CD4-positive, CD25-positive, alpha-beta regulatory T cell (primary cell): ENCODE measurements around the gene SPEM1. TPM values are rescaled to one million over a fixed set of nuclear protein-coding genes. Genes with fewer than 3 reads are reported as not detected.

Experiments
- ATAC-seq, 2 donors: fragments of 150-1000 bp; cut with Tn5 transposase; one replicate each; pipeline ENCODE4 v1.10.0; 2021; ENCODE audit warnings: low read depth in 2 of 2, moderate number of reproducible peaks in 2 of 2, moderate library complexity in 1 of 2
- DNase-seq, 3 donors: peaks; one replicate each; pipeline versions ENCODE4 v3.0.0 to v3.0.0-alpha.2; 2012 to 2022; ENCODE audit warnings: mixed read lengths in 1 of 3
- H3K27ac ChIP-seq: one replicate; pipeline ENCODE4 v1.7.0; 2013; ENCODE audit warnings: mild to moderate bottlenecking, low read length; ENCODE audit not compliant: insufficient read depth, poor library complexity, severe bottlenecking
- H3K27me3 ChIP-seq: one replicate; pipeline ENCODE4 v1.7.0; 2013; ENCODE audit warnings: low read length; ENCODE audit not compliant: control insufficient read depth, insufficient read depth
- H3K36me3 ChIP-seq: one replicate; pipeline ENCODE4 v1.7.0; 2013; ENCODE audit warnings: mild to moderate bottlenecking, low read length, moderate library complexity; ENCODE audit not compliant: control insufficient read depth, insufficient read depth
- H3K4me1 ChIP-seq: 2 replicates; pipeline ENCODE4 v1.7.0; 2013; ENCODE audit warnings: mild to moderate bottlenecking, low read length; ENCODE audit not compliant: insufficient read depth, control insufficient read depth, poor library complexity, severe bottlenecking
- H3K4me3 ChIP-seq: one replicate; pipeline ENCODE4 v1.7.0; 2013; ENCODE audit warnings: low read depth, mild to moderate bottlenecking, low read length, moderate library complexity
- H3K9me3 ChIP-seq, 2 experiments: 1 replicate in 1 of 2; 2 replicates in 1 of 2; pipeline ENCODE4 v1.7.0; 2013; ENCODE audit warnings: low read length in 2 of 2, mild to moderate bottlenecking in 1 of 2, moderate library complexity in 1 of 2; ENCODE audit not compliant: control insufficient read depth in 2 of 2
- H3K27ac Mint-ChIP-seq, 3 donors: one replicate each; pipeline ENCODE4 v1.8.0; 2020 to 2022; ENCODE audit warnings: mild to moderate bottlenecking in 3 of 3, mixed read lengths in 3 of 3, moderate library complexity in 2 of 3
- H3K27me3 Mint-ChIP-seq: one replicate; pipeline ENCODE4 v1.8.0; 2022; ENCODE audit warnings: mild to moderate bottlenecking, mixed read lengths
- H3K36me3 Mint-ChIP-seq: one replicate; pipeline ENCODE4 v1.8.0; 2020; ENCODE audit warnings: mixed read lengths
- H3K4me1 Mint-ChIP-seq, 4 donors: one replicate each; pipeline ENCODE4 v1.8.0; 2020 to 2022; ENCODE audit warnings: mixed read lengths in 4 of 4, mild to moderate bottlenecking in 1 of 4
- H3K4me3 Mint-ChIP-seq, 4 donors: one replicate each; pipeline ENCODE4 v1.8.0; 2020 to 2022; ENCODE audit warnings: mild to moderate bottlenecking in 4 of 4, mixed read lengths in 4 of 4, moderate library complexity in 3 of 4
- H3K9me3 Mint-ChIP-seq, 7 donors: one replicate each; pipeline ENCODE4 v1.8.0; 2020 to 2022; ENCODE audit warnings: mixed read lengths in 7 of 7, mild to moderate bottlenecking in 3 of 7, moderate library complexity in 2 of 7
- polyA plus RNA-seq, 4 donors: library from polyadenylated mRNA; unstranded; fragments of 300-500 nt; fragmentation: Illumina TruSeq; gene quantifications; one replicate each; pipeline ENCODE4 v1.2.3, GENCODE V29; 2021
- total RNA-seq: library from RNA; stranded (reverse); gene quantifications from one replicate; pipeline ENCODE4 v1.2.3, GENCODE V29; 2022

SPEM1 gene
- total and polyA plus RNA-seq, 5 donors from 2014 or later, result not detected

DNA sequence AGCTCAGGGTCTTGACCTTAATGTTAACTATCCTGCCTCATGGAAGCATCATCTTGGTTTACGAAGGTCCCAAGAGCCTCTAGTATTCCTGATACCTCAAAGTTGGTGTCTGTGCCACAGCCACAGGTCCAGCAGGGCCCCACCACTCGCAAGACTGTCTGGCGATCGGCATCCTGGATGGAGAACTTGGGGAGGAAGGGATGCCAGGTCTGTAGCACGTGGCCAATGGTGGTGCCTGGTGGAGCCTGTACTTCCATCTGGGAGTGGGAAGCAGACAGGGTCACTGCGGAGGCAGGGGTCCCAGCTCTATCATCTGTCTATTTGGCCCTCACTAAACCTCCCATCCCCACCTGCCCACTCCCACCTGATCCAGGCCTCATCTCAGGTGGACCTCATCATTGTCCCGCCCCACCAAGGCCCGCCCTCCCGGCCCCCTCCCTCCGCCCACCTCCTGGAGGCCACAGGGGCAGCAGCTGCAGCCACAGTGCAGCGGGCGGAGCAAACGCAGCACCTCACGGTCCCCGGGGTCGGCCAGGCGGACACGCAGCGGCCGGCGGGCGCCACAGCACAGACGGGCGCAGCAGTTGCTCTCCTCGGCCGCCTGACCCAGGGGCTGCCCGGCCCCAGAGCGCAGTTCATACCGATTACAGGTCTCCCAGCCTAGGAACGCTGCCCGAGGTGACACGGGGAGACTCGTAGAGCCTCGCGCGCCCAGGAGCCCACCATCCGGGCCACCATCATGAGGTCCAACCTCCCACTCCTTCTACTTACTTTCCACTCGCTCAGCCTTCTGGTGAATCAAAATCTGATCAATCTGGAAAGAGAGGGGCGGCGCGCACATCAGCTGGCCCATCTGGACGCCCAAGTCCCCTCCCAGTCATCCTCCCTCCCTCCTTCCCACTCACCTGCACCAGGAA, 27.2 kb upstream of the SPEM1 start:
- H3K4me3 ChIP-seq, result peak overlapping the region; percentile 76
- DNase-seq, result no peak
- Mint-ChIP-seq H3K9me3 (no peaks in the 10 kb centered on the region), H3K36me3 (peaks cover 17% of the 10 kb centered on the region), H3K27me3 (peaks cover 5% of the 10 kb centered on the region), H3K4me3 (peak overlapping the region; percentile 94 to 98 (median 95)), H3K4me1 (peaks cover 3 to 42% (median 21%) of the 10 kb centered on the region in 4 donors), H3K27ac (peak overlapping the region; percentile 32 to 80 (median 59))
- H3K36me3 ChIP-seq, result peaks cover 42% of the 10 kb centered on the region
- no peaks in the 10 kb centered on the region for H3K27me3 ChIP-seq
- H3K4me1 ChIP-seq, result peaks cover 46% of the 10 kb centered on the region
- no peaks in the 10 kb centered on the region for H3K9me3 ChIP-seq
- peak overlapping the region; percentile 87 for H3K27ac ChIP-seq
- no peak for ATAC-seq

DNA sequence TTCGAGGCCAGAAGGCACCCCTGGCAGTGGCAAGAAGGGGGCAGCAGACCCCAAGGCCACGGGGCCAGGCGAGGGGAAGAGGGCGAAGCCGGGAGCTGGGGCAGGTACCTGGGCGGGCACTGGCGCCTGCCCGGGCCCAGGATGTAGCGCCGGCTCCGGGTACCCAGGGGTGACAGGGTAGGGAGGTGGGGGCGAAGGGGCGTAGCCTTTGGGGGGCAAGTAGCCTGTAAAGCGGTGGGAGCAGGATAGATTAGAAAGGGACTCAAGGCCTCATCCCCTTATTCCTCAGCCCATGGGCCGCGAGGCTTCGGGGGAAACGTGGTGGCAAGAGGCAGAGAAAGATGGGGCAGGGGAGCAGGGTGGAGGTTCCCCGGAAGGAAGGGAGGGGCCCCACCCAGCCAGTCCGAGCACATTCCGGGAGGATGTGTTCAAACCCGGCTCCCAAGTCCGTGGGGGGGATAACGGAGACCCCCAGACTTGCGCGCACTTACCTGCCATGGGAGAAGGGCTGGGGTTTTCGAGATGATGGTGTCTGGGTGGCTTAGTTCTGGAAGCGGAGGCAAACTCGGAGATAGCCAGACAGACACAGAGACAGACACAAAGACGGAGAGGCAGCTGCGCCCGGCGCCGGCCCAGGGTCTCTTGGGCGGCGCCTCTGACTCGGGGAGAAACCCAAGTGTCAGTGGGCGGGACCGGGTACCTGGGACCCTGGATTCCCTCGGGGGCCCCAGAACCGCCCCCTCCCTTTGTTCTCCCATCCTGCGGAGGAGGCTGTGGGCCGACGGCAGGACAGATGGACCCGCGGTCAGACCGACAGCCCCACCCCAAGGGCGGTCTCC, 26.3 kb upstream of the SPEM1 start:
- peak overlapping the region; percentile 76 for H3K4me3 ChIP-seq
- no peaks in the 10 kb centered on the region for H3K27me3 ChIP-seq
- peaks cover 46% of the 10 kb centered on the region for H3K4me1 ChIP-seq
- Mint-ChIP-seq H3K27me3 (peaks cover 5% of the 10 kb centered on the region), H3K9me3 (no peaks in the 10 kb centered on the region), H3K27ac (peak overlapping the region; percentile 80 to 93 (median 85)), H3K4me1 (peaks cover 3 to 42% (median 21%) of the 10 kb centered on the region in 4 donors), H3K36me3 (peaks cover 17% of the 10 kb centered on the region), H3K4me3 (peak overlapping the region; percentile 94 to 98 (median 95))
- H3K27ac ChIP-seq, result peak overlapping the region; percentile 87
- ATAC-seq (peak; percentile 51 to 52), DNase-seq (peak; percentile 71 to 75 (median 74))
- peaks cover 34% of the 10 kb centered on the region for H3K36me3 ChIP-seq
- no peaks in the 10 kb centered on the region for H3K9me3 ChIP-seq

DNA sequence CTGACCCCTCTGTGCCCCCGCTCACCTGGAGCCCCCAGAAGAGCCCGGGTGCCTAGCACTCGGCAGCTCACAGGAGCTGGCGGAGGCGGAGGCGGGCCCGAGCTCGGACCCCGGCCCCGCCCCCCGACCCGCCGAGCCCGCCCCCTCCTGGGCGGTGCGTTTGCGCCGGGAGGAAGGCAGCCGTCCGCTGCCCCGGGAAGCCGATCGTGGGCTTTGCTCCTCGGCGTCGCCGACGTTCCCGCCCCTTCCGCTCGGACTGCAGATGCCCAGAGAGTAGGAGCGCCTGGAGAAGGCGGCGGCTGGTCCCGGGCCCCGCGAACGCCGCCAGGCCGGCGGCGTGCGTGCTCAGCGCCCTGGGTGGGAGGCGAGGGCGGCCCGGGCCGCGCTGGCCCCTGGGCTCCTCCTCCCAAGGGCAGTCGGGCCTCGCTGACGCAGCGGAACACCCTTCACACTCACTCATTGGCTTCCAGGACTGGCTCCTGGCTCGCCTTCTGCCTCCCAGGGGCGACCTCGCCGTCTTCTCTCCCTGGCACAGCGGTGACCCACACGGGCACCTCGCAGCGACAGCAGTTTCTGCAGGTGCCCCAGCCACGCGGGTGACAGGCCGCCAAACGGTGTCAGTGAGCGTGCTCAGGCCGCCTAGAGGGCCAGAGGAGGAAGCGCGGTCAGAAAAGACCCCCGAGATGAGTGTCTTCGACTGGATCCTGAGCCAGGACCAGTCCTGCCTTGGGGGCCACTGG, 25.5 kb upstream of the SPEM1 start, which contains the start of gene PLSCR3:
TSS of gene PLSCR3 (minus strand) at position 74 of the 740 bp plus-strand sequence. CDS start 415 bp downstream, outside the sequence.
- no peaks in the 10 kb centered on the region for H3K9me3 ChIP-seq
- H3K27ac ChIP-seq, result peak within 1 kb of the TSS; percentile 87
- H3K4me3 Mint-ChIP-seq, result peak within 1 kb of the TSS; percentile 94 to 98 (median 95)
- peaks cover 13% of the 10 kb centered on the region for H3K36me3 Mint-ChIP-seq
- peak within 1 kb of the TSS; percentile 76 for H3K4me3 ChIP-seq
- H3K27me3 ChIP-seq, result no peaks in the 10 kb centered on the region
- H3K9me3 Mint-ChIP-seq, result no peaks in the 10 kb centered on the region
- peaks cover 45% of the 10 kb centered on the region for H3K4me1 ChIP-seq
- H3K36me3 ChIP-seq, result peaks cover 28% of the 10 kb centered on the region
- peaks cover 5% of the 10 kb centered on the region for H3K27me3 Mint-ChIP-seq
- peak within 1 kb of the TSS; percentile 85 to 93 (median 88) for H3K27ac Mint-ChIP-seq
- ATAC-seq (peak; percentile 88), DNase-seq (peak; percentile 79 to 83 (median 82))
- H3K4me1 Mint-ChIP-seq, result peaks cover 3 to 38% (median 20%) of the 10 kb centered on the region in 4 donors

DNA sequence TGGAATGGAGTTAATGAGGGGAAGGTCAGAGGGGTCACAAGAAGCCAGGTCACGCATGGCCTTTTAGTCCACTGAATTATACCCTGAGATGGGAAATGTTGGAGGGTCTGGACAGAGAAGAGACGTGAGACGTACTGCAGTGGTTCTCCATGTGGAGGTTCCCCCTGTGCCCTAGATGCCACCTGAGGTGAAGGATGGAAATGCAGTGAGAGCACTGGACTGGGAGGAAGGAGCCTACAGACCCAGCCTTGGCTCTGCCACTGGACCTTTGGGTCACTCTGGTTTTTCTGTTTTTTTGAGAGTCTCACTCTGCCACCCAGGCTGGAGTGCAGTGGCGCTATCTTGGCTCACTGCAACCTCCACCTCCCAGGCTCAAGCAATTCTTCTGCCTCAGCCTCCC, 24.0 kb upstream of the SPEM1 start:
- peaks cover 5% of the 10 kb centered on the region for H3K27me3 Mint-ChIP-seq
- ATAC-seq (no peak), DNase-seq (no peak)
- Histone ChIP-seq H3K4me3 (no peak overlapping the region), H3K27me3 (no peaks in the 10 kb centered on the region), H3K9me3 (no peaks in the 10 kb centered on the region), H3K4me1 (peaks cover 30% of the 10 kb centered on the region), H3K27ac (no peak overlapping the region), H3K36me3 (peaks cover 13% of the 10 kb centered on the region)
- peaks cover 5% of the 10 kb centered on the region for H3K36me3 Mint-ChIP-seq
- H3K4me1 Mint-ChIP-seq, result peaks cover 3 to 30% (median 18%) of the 10 kb centered on the region in 4 donors
- no peak overlapping the region for H3K27ac Mint-ChIP-seq
- peak overlapping the region; percentile 41 to 89 (median 66) for H3K4me3 Mint-ChIP-seq
- no peaks in the 10 kb centered on the region for H3K9me3 Mint-ChIP-seq

- Mint-ChIP-seq H3K36me3 (no peaks in the 10 kb centered on the region), H3K27ac (no peak overlapping the region), H3K4me1 (peaks cover 3 to 23% (median 7%) of the 10 kb centered on the region in 4 donors), H3K9me3 (no peaks in the 10 kb centered on the region), H3K27me3 (no peaks in the 10 kb centered on the region), H3K4me3 (peak overlapping the region in 3 of 4 donors; percentile 11 to 42 (median 40))
- no peak for DNase-seq
- ATAC-seq, result no peak
- H3K27me3 ChIP-seq, result no peaks in the 10 kb centered on the region
- H3K27ac ChIP-seq, result no peak overlapping the region
- H3K36me3 ChIP-seq, result no peaks in the 10 kb centered on the region
- peaks cover 20% of the 10 kb centered on the region for H3K4me1 ChIP-seq
- no peaks in the 10 kb centered on the region for H3K9me3 ChIP-seq
- no peak overlapping the region for H3K4me3 ChIP-seq
Measured at GRCh38 chr17:7398612-7399011, 21.5 kb upstream of the SPEM1 start.

DNA sequence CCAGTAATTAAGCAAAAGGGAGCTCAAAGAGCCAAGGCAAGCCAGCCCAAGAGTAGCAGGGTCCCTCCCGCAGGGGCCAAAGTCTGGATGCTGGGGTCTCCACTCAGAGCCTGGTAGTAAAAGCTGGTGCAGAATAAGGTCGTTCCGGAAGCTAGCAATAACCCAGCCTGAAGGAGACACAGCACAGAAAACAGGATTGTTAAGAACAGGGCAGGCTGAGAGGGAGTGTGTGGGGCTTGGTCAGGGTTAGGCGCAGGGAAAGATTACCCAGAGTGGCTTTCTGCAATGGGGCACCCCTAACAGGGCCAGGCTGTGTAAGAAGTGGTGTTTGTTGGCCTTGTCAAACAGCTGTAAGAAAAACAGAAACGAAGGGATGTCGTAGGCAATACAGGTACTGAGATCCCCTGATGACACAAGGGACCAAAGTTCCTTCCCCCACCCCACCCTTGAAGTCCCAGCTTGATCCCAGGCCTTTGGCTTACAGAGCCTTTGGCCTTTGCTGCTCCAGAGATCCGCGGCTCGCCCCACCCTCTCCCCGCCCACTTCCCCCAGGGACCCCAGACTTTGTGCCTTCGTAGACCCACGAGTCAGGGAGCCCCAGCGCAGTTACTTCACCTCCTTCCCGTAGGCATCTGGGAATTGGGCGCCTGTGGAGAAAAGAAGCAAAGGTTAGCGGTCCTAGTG, 16.9 kb upstream of the SPEM1 start:
- no peaks in the 10 kb centered on the region for H3K9me3 ChIP-seq
- peak overlapping the region; percentile 82 to 97 (median 95) for H3K4me3 Mint-ChIP-seq
- no peak for ATAC-seq
- no peaks in the 10 kb centered on the region for H3K36me3 Mint-ChIP-seq
- H3K4me1 ChIP-seq, result peaks cover 20% of the 10 kb centered on the region
- H3K27ac ChIP-seq, result peak overlapping the region; percentile 81
- peaks cover 0 to 30% (median 9%) of the 10 kb centered on the region in 4 donors for H3K4me1 Mint-ChIP-seq
- H3K27me3 ChIP-seq, result no peaks in the 10 kb centered on the region
- peaks cover 12% of the 10 kb centered on the region for H3K27me3 Mint-ChIP-seq
- no peaks in the 10 kb centered on the region for H3K9me3 Mint-ChIP-seq
- peak in 2 of 3 donors; percentile 27 to 43 for DNase-seq
- H3K4me3 ChIP-seq, result peak overlapping the region; percentile 43
- no peaks in the 10 kb centered on the region for H3K36me3 ChIP-seq
- H3K27ac Mint-ChIP-seq, result peak overlapping the region; percentile 79 to 95 (median 94)
